AG09309 (cell line): ENCODE data around the gene BAIAP2.

Source experiments
- DNase-seq: peaks from one replicate; pipeline ENCODE4 v3.0.0-alpha.2; 2010; ENCODE audit warnings: low read depth
- H3K4me3 ChIP-seq: 2 replicates; pipeline ENCODE4 v1.5.1; 2011; ENCODE audit warnings: mild to moderate bottlenecking, low read depth, low read length, moderate library complexity; ENCODE audit not compliant: control insufficient read depth
- CTCF ChIP-seq: IDR thresholded peaks from 2 replicates; pipeline ENCODE4 v1.5.1; 2011; ENCODE audit warnings: mild to moderate bottlenecking, low read depth, low read length, inconsistent platforms; ENCODE audit not compliant: insufficient read depth, control insufficient read depth; ENCODE audit errors: missing control alignments

BAIAP2 gene

DNA sequence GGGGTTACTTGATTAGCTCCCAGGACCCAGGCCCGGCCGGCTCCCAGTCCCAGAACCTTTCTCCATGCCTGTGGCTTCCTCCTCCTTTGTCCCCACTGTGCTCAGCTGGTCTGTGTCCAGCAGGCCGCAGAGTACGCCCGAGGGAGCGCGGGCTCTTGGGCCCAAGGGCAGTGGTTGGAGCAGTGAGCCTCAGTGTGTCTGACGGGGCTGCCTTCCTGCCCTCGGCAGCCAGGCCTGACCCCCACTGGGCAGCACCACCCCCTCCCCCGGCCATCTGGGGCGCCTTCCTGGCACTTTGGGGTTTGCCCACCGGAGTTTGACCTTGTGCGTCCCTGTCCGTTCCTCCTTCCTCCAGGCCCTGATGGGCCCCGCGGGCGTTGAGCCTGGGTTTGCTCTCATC, 67.9 kb downstream of the BAIAP2 start:
- DNase-seq, result no peak
- no peak overlapping the region for H3K4me3 ChIP-seq

GRCh38 chr17:81103379-81103778, 68.4 kb downstream of the BAIAP2 start:
- no peak for DNase-seq
- no peak for TF ChIP-seq CTCF
- no peak overlapping the region for H3K4me3 ChIP-seq

More for the DNA sequence above, 67.9 kb downstream of the BAIAP2 start:
- no peak for TF ChIP-seq CTCF

GRCh38 chr17:81106716-81107115, 71.8 kb downstream of the BAIAP2 start:
- DNase-seq, result no peak
- no peak overlapping the region for H3K4me3 ChIP-seq
- TF ChIP-seq CTCF, result no peak

DNA sequence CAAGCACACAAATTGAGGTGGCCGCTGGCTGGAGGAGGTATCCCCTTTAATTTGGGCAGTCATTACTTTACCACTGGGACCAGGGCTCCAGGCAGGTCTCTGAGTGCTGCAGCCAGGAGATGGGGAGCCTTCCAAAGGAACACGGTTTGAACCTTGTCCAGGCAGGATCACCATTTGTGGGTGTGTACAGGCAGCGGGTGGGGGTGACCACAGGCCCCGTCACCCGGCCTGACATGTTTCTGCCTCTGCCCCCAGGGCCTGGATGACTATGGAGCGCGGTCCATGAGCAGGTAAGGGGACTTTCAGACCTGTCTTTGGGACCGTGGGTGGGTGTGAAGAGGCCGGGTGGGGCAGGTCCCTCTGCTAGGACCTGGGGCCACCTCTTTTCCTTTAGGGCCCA, 73.3 kb downstream of the BAIAP2 start:
- no peak overlapping the region for H3K4me3 ChIP-seq
- TF ChIP-seq CTCF, result no peak
- DNase-seq, result no peak

DNA sequence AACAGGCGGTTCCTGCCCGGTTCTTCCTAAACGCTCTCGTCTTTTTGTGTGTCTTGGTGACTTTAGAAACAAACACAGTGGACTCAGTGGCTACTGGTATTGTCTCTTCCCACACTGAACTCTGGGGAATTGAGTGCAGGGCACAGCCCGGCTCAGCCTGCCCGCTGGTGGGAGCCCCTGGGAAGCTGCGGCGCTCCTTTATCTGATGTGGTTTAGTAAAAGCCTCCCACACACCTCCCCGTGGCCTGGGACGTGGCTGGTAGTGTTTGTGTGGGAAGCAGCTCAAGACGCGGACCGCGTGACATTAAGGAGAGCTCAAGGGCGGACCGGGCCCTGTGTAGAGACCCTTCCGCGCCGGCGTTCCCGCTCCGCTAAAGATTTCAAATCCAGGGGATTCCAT, 75.0 kb downstream of the BAIAP2 start:
- no peak overlapping the region for H3K4me3 ChIP-seq
- DNase-seq, result no peak
- no peak for TF ChIP-seq CTCF

- no peak for TF ChIP-seq CTCF
- no peak overlapping the region for H3K4me3 ChIP-seq
- DNase-seq, result no peak
These were observed 75.6 kb downstream of the BAIAP2 start for GRCh38 chr17:81110488-81111040.

DNA sequence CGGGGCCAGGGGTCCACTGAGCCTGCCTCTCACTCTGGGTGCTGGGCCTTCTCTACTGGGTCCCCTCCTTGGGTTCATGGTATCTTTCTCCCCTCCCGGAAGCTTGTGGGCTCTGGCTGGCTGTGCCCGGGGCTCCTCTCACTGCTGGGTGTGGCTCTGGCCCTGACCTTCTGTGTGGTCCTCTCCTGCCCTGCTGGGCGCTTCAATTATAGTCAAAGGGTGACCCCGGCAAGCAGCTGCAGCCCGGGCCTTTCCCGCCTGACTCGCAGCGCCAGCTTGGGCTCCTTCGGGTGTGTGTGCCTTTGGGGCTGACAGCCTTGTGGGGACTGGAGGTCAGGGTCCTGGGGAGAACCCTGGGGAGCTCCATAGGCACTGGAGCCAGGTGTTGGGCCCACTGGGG, 76.1 kb downstream of the BAIAP2 start:
- no peak for DNase-seq
- TF ChIP-seq CTCF, result no peak
- H3K4me3 ChIP-seq, result no peak overlapping the region
